Spleen (tissue), 7 donors: ENCODE measurements around the gene CMTM7.

Experiments used
- POLR2AphosphoS5 ChIP-seq, 3 donors: sonication (generic); formaldehyde crosslinking; IDR thresholded peaks; one replicate each; pipeline ENCODE4 v1.5.1; 2017; ENCODE audit warnings: antibody characterized with exemption in 3 of 3
- TF ChIP-seq, protein P1 (sequence below), 11 experiments: fragments of 200-600 bp in 7 of 11; fragments of 450-650 bp in 4 of 11; sonication (generic) in 4 of 11; IDR thresholded peaks in 8 of 11; conservative IDR thresholded peaks in 3 of 11; 1 replicate in 7 of 11; 2 replicates in 4 of 11; pipeline versions ENCODE4 v1.4.0 to v1.8.0; 2016 to 2021; ENCODE audit warnings: antibody characterized with exemption in 11 of 11, inconsistent platforms in 4 of 11, mild to moderate bottlenecking in 1 of 11
- donor health status: DM: no; HTN: no; CAD: no; lungs with moderate emphysema.
- donor health status: DM: no; HTN: no; CAD: no.
- donor health status: DM: no; HTN: no; CAD: no.

DNA sequence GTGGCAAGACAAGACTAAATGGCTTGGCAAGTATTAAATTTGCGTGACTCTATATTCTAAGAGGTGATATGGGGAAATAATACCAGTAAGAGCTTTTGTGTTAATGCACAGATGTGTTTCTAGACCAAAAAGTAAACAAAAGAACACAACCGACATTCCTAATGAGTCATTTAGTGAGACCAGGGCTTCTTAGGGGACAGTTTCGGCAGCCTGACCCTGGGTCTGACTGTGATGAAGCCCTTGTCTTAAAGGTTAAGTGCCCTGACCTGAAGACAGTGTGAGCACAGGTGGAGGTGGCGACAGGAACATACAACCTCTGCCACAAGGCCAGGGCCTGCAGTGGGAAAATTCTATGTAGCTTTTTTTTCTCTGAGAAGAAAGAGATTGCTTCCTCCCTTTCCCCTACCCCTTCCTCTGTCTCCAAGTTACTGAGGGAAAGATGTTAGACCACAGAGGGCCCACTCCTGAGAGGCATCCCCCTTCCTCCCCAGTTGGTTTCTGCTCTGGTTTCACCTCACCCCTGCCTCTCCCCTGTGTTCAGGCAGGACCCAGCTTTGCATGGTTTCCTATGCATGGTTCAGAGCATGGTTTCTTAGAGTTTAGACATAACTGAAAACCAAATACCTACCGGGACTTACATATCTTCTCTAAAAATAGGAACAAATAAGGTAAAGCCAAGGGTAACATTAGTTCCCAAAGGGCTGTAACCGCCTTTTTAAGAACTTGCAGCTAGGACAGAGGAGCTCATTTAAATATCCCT is 24.8 kb upstream of the CMTM7 start:
- TF ChIP-seq, protein P1, sequence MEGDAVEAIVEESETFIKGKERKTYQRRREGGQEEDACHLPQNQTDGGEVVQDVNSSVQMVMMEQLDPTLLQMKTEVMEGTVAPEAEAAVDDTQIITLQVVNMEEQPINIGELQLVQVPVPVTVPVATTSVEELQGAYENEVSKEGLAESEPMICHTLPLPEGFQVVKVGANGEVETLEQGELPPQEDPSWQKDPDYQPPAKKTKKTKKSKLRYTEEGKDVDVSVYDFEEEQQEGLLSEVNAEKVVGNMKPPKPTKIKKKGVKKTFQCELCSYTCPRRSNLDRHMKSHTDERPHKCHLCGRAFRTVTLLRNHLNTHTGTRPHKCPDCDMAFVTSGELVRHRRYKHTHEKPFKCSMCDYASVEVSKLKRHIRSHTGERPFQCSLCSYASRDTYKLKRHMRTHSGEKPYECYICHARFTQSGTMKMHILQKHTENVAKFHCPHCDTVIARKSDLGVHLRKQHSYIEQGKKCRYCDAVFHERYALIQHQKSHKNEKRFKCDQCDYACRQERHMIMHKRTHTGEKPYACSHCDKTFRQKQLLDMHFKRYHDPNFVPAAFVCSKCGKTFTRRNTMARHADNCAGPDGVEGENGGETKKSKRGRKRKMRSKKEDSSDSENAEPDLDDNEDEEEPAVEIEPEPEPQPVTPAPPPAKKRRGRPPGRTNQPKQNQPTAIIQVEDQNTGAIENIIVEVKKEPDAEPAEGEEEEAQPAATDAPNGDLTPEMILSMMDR (IDR thresholded peaks at IDR 0.05 in 8 of 11, conservative IDR thresholded peaks at IDR 0.05 in 3 of 11), result no peak
- no peak for TF ChIP-seq POLR2AphosphoS5 (IDR thresholded peaks at IDR 0.05)
